ENCODE data around the gene XKR7. TPM values are rescaled to one million over a fixed set of nuclear protein-coding genes. Genes with fewer than 3 reads are reported as not detected.
A peak's percentile ranks its signal among the peaks of the same experiment; 100 is the strongest.

Gene XKR7
- total RNA-seq, 1 experiment from 2014 or later, result 1.3 TPM

- peaks cover 38 to 51% (median 47%) of the 10 kb centered on the region in 3 experiments for H3K36me3 Mint-ChIP-seq (ENCODE audit: insufficient read depth in 1 of 3, low read depth in 3 of 3)
- Histone ChIP-seq H3K23me2 (ENCODE audit: insufficient read length, low read depth, low read length, poor library complexity, severe bottlenecking) (peaks cover 7% of the 10 kb centered on the region), H4K5ac (ENCODE audit: insufficient read length, low read depth, low read length) (no peak overlapping the region), H3K27me3 (ENCODE audit: insufficient read depth, low read length) (no peaks in the 10 kb centered on the region), H3K4me1 (ENCODE audit: insufficient read depth, low read length) (no peaks in the 10 kb centered on the region), H3K4me2 (ENCODE audit: insufficient read depth, insufficient read length, low read length) (no peak overlapping the region), H3K9me3 (ENCODE audit: control insufficient read depth, low read depth, low read length) (no peaks in the 10 kb centered on the region), H3K14ac (ENCODE audit: insufficient read depth, low read length) (no peak overlapping the region), H4K91ac (ENCODE audit: insufficient read length, low read depth, low read length) (no peak overlapping the region), H4K8ac (replicated peaks; ENCODE audit: insufficient read length, low read depth, low read length) (no peak overlapping the region), H2BK120ac (ENCODE audit: low read depth, low read length, poor library complexity, severe bottlenecking) (no peak overlapping the region), H3K23ac (ENCODE audit: insufficient read length, low read depth, low read length) (no peak overlapping the region), H2AFZ (ENCODE audit: low read length) (no peak overlapping the region), H2BK20ac (ENCODE audit: low read depth, low read length, poor library complexity, severe bottlenecking) (no peak overlapping the region), H3K9ac (ENCODE audit: extremely low read depth, insufficient read length, low read length) (no peak overlapping the region), H2BK15ac (ENCODE audit: low read depth, low read length) (no peak overlapping the region), H3K4ac (ENCODE audit: low read depth, low read length) (no peak overlapping the region), H3T11ph (ENCODE audit: low read length) (no peak overlapping the region), H3K27ac (ENCODE audit: insufficient read length, low read depth, low read length) (no peak overlapping the region), H3K79me1 (ENCODE audit: insufficient read depth, low read depth, low read length, poor library complexity, severe bottlenecking) (peaks cover 10% of the 10 kb centered on the region), H3K56ac (ENCODE audit: insufficient read length, low read depth, low read length) (no peak overlapping the region), H4K20me1 (ENCODE audit: control insufficient read depth, insufficient read depth, insufficient read length) (no peaks in the 10 kb centered on the region), H3K18ac (ENCODE audit: insufficient read length, low read depth, low read length) (no peak overlapping the region), H2BK5ac (ENCODE audit: insufficient read length, low read length) (no peak overlapping the region), H2AK5ac (ENCODE audit: insufficient read length, low read length) (no peak overlapping the region), H2BK12ac (ENCODE audit: insufficient read length, low read depth, low read length) (no peak overlapping the region), H3K79me2 (ENCODE audit: insufficient read depth, low read length) (peaks cover 5% of the 10 kb centered on the region; the same call in 1 of the 2 replicates)
- no peak for TF ChIP-seq CTCF (conservative IDR thresholded peaks at IDR 0.05)
- H3K4me3 Mint-ChIP-seq, result peak overlapping the region; percentile 98 to 99
- H3K4me1 Mint-ChIP-seq, result peaks cover 9 to 11% of the 10 kb centered on the region in 2 experiments
- DNase-seq, result no peak
- H3K27ac Mint-ChIP-seq, result peak overlapping the region in 1 of 3 experiments; percentile 14; a peak in 1 of 7 replicates
- H3K27me3 Mint-ChIP-seq (ENCODE audit: low read depth), result peaks cover 17% of the 10 kb centered on the region
- 100% methylated on average over 2 of the region's 9 CpGs for WGBS (ENCODE audit: extremely low coverage, insufficient read length, low lambda C conversion rate)
- no peaks in the 10 kb centered on the region; a peak in 2 of 5 replicates for H3K9me3 Mint-ChIP-seq
These were observed 17.9 kb upstream of the XKR7 start for GRCh38 chr20:31949877-31950646.

Measured in H9 (cell line).